Fibroblast of skin of right quadriceps (primary cell): ENCODE data around the gene CFHR1.
"Not testable (repeated sequence)": the region's sequence is repeated elsewhere in the genome, so short reads cannot be mapped to it uniquely, and the experiment has no call there.

Experiments
- DNase-seq: peaks from one replicate; pipeline ENCODE4 v3.0.0-alpha.2; 2013

Gene CFHR1

GRCh38 chr1:196819531-196819930 lies at the start of gene CFHR1:
CFHR1 (plus strand) TSS chr1:196819731; CDS start chr1:196819845, 114 bp downstream.
- not testable (repeated sequence) for DNase-seq

GRCh38 chr1:196769823-196770222 lies 49.7 kb upstream of the CFHR1 start:
- not testable (repeated sequence) for DNase-seq

DNA sequence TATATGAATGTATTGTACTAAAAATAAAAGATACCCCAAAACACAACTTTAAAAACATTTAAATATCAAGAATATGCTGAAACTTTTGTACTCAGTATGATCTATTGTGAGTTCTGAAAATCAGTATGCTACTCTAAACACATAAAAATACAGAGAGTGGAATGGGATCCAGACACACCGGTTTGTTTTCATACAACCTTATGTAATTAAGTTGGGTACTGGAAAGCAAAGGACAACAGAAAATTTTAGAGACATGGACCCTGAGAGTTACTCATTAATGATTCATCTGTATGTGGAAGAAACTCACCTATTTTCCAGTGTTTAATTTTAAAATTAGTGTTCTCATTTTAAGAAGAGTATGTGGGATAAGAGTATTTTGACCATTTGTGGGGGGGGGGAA lies 45.8 kb upstream of the CFHR1 start:
- no peak for DNase-seq

DNA sequence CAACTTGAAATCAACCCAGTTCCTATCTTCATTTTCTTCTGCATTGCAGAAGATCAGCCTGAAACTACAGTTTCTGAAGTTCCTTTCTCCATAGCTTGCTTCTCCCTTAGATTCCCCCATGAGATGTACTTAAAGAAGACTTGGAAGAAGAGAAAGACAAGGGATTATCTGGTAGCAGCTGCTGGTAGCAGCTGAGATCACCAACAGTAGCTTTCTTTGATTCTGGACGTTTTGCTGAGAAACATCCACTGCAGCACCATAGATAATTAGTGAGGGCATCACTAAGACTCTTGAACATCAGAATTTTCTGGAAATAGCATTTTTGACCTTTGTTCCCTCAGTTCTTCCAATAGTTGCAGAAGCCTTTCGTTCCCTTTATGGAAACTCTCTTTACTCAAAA lies 45.4 kb upstream of the CFHR1 start:
- no peak for DNase-seq

DNA sequence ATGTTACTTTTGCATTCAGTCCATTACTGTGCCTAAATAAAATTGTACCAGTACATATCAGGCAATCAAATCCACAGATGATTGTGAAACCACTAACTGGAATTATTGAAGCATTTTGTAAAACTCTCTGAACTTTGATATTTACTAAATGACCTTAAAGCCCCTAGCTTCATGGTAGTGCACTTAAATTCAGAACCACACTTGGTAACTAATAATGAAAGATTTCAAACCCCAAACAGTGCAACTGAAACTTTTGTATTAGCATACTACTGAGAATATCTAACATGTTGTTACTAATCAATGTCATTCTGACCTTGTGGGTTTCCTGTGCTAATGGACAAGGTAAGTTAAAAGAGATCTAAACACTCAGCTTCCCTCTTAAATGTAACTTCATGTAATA lies 44.9 kb upstream of the CFHR1 start, which contains the start of gene CFHR3:
TSS of gene CFHR3 (plus strand) at position 238 of the 400 bp plus-strand sequence. CDS start at position 285, 47 bp downstream.
- DNase-seq: no peak

GRCh38 chr1:196777603-196778002 lies 41.9 kb upstream of the CFHR1 start:
- DNase-seq: no peak

GRCh38 chr1:196779093-196779492 lies 40.4 kb upstream of the CFHR1 start:
- no peak for DNase-seq

- not testable (repeated sequence) for DNase-seq
Measured at GRCh38 chr1:196791252-196791651, 28.3 kb upstream of the CFHR1 start.

DNA sequence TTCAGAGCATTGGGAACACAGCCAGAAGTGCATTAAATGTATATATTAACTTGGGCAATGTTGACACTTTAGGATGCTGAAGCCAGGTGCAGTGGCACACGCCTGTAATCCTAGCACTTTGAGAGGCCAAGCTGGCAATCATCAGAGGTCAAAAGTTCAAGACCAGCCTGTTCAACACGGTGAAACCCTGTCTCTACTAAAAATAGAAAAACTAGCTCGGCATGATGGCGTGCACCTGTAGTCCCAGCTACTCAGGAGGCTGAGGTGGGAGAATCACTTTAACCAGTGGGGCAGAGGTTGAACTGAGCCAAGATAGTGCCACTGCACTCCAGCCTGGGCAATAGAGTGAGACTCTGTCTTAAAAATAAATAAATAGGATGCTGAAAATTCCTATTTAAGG lies 25.4 kb upstream of the CFHR1 start:
- not testable (repeated sequence) for DNase-seq

DNA sequence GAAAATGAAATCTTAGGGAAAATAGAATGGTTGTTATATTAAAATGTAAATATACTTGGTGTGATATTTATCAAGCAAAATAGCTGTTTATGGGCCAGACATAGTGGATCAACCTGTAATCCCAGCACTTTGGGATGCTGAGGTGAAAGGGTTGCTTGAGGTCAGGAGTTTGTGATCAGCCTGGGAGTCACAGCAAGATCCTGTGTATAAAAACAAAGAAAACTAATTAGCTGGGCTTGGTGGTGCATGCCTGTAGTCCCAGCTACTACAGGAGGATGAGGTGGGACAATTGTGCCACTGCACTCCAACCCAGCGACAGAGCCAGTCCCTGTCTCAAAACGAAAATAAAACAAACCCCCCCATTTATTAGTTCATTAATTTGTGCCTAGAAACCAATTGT lies 21.6 kb upstream of the CFHR1 start:
- no peak for DNase-seq

DNA sequence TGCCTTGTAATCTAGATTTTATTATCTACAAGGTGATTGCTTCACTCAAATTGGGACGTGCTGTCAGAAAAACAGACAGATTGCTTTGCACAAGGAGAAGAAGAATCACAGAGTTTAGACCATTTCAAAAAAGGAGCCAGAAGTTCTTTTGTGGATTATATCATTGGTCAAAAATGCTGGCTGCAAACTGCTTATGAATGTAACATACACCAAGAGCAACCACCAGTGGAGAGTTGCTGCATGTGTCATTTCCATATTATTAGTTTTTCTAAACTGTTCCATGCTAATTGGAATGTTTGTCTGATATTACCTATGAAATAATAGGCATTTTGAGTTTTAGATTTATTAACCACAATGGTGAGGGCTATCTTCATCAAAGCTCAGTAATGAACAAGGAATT lies 17.6 kb upstream of the CFHR1 start:
- DNase-seq: peak; percentile 1

GRCh38 chr1:196808529-196809235 lies 10.8 kb upstream of the CFHR1 start:
- no peak for DNase-seq

- DNase-seq: not testable (repeated sequence)
Measured at GRCh38 chr1:196817442-196817841, 2.1 kb upstream of the CFHR1 start.

DNA sequence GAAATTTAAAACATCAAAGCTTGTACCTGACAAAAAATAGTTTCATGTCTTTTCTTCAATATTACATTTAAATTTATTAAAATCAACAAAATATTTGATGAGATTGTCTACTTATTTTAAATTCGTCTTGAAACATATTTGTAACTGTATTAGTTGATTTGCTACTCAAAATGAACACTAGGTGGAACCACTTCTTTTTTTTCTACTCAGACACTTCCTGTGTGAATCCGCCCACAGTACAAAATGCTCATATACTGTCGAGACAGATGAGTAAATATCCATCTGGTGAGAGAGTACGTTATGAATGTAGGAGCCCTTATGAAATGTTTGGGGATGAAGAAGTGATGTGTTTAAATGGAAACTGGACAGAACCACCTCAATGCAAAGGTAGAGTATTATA lies 8.3 kb downstream of the CFHR1 start:
- peak; percentile 74 for DNase-seq

DNA sequence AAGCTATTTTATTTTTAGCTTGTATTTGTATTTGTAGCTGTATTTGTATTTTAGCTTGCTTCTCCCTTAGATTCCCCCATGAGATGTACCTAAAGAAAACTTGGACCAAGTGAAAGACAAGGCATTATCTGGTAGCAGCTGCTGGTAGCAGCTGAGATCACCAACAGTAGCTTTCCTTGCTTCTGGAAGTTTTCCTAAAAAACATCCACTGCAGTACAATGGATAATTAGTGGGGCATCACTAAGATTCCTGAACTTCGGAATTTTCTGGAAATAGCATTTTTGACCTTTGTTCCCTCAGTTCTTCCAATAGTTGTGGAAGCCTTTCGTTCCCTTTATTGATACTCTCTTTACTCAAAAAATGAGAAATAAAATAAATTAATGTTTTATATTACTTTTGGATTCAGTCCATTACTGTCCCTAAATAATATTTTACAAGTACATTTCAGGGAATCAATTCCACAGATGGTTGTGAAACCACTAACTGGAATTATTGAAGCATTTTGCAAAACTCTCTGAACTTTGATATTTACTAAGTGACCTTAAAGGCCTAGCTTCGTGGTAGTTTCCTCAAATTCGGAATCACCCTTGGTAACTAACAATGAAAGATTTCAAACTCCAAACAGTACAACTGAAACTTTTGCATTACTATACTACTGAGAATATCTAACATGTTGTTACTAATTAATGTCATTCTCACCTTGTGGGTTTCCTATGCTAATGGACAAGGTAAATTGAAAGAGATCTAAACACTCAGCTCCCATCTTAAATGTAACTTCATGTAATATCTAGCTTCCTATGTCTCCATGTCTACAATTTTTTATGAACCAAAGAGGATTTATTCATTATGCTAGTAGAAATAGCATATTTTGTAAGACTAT lies 30.3 kb downstream of the CFHR1 start:
- DNase-seq: not testable (repeated sequence)

DNA sequence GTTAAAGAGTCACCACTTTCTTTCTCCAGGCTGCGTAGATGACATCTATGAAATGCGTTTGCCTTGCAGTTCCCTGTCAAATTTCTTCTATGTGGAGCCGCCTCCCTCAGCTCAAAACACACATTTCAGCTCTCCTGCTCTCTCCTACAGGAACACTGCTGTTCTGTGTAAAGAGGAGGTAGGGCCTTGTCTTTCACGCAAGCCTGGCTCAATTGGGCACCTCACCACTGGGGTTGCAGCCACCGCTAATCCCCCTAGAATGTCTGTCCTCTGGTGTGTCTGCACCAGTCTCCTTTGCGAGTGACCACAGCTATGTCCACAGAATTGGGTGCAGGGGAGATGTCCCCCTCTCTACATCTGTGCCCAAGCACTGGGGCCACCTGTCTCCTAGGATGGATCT lies 36.5 kb downstream of the CFHR1 start:
- DNase-seq: no peak

GRCh38 chr1:196857188-196857587 lies 37.7 kb downstream of the CFHR1 start:
- no peak for DNase-seq

- no peak for DNase-seq
Measured at GRCh38 chr1:196858811-196859210, 39.3 kb downstream of the CFHR1 start.

GRCh38 chr1:196860323-196860884 lies 40.9 kb downstream of the CFHR1 start:
- no peak for DNase-seq

DNA sequence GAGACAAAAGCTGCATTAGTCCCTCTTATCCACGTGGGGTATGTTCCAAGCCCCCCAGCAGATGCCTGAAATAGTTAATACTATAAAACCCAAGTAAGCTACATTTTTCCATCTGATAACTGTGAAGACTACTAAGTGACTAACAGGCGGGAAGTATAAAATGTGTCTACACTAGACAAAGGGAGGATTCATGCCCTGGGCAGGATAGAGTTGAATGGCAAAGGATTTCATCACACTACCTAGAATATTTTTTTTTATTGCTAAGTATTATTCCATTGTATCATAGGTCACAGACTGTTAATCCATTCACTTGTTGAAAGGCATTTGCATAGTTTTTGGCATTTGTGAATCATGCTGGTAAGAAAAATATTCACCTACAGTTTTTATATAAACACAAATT lies 41.9 kb downstream of the CFHR1 start:
- no peak for DNase-seq

DNA sequence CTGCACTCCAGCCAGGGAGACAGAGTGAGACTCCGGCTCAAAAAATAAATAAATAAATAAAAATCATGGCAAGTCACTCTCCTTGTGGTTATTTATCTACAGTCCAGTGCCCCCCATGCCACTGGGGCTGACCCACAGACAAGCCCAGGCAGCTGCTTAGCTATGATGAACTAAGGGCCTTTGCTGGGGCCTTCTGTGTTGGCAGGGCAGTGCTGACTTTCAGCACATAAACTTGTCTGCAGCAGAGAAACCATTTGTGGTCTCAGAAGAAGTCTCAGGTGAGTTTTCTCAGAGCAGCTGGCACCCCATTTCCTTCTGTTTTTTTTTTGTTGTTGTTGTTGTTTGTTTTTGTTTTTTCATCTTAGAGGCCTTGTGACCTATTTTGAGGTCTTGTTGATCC lies 47.4 kb downstream of the CFHR1 start:
- no peak for DNase-seq

DNA sequence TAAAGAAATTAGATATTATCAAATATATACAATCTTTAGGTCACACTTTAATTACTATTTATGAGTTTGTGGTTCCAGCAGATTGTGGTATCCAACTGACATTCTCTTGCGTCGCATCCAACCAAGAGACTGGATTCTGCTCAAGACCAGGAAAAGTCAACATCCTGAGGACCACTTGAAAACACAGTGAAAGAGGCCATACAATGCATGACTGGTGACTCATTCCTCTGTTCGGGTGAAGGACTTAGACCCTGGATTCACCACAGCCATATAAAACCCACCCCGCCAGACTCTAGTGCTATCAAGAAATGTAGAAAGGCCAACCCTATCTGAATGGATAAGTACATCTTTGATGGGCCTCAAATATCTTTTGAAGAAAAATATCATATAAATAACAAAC lies 53.9 kb downstream of the CFHR1 start:
- no peak for DNase-seq

DNA sequence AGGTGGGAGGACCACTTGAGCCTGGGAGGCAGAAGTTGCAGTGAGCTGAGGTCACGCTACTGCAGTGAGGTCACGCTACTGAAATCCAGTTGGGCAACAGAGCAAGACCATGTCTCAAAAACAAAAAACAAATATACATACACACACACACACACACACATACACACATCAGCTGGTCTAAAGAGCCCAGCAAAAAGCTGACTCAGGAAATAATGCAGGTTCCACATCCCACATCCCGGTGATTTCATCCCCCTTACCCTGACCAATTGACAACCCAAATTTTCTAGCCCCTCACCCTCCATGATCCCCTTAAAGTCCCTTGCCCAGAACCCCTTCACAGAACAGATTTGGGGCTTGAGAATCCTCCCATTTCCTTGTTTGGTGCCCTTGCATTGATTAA lies 56.4 kb downstream of the CFHR1 start:
- no peak for DNase-seq

- peak; percentile 13 for DNase-seq
Measured at GRCh38 chr1:196877964-196878363, 58.4 kb downstream of the CFHR1 start.
